Left renal pelvis (tissue), 4 donors: Measurements from ENCODE around the gene RNF168. TPM values are rescaled to one million over a fixed set of nuclear protein-coding genes. Genes with fewer than 3 reads are reported as not detected.
A peak's percentile ranks its signal among the peaks of the same experiment; 100 is the strongest.
"Not testable (repeated sequence)": the region's sequence is repeated elsewhere in the genome, so short reads cannot be mapped to it uniquely, and the experiment has no call there.

ENCODE experiments used
- DNase-seq, 4 donors: peaks; one replicate each; pipeline ENCODE4 v3.0.0-alpha.2; 2013; ENCODE audit warnings: low read depth in 4 of 4, low spot score in 3 of 4
- polyA plus RNA-seq, 4 donors: library from polyadenylated mRNA; unstranded; fragments of 120-200 nt; gene quantifications; one replicate each; pipeline ENCODE4 v1.2.1, GENCODE V29; 2013; ENCODE audit not compliant: insufficient read length in 4 of 4

Gene RNF168
- polyA plus RNA-seq = 10 to 100 TPM; 14.8 to 16.7 (median 15.8) TPM

DNA sequence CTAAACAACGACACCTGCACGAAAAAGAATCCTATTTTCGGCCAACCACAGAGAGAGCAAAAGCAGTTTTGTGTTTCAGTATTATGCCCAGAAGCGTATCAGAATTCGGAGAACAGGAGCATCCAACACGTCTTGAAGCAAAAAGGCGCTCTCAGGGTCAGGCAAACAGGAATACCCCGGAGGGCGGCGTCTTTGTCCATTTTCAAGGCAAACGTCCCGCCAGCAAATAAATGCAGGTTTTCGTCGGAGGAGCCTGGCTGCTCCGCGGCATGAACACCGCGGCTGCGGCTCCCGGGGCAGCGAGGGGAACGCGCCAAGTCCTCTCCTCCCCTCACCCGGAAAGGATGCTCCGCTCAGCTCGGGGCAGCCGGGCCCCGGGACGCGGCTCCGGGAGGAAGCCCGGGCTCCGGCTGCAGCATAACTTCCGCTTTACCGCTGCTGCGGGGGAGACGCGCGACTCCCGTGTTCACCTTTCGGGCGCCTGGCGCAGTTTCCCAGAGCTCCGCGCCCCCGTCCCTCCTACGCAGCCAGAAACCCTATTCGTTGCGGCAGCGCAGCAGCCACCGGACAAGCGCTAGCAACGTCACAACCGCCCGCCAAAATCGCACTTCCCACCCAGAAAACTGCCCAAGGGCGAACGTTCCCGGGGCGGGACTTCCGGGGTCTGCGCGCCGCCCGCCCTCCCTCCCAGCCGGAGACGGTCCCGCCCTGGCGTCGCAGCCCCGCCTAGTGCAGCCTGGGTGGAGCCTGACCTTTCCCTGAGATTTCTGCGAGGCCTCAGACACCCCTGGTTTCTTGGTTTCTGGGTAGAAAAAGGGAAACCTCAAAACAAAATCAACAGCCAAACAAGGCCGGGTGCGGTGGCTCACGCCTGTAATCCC lies at the start of gene RNF168:
Gene RNF168, minus strand, starts transcription at position 573 of the 881 bp plus-strand sequence. CDS start 595 bp downstream, outside the sequence.
- DNase-seq = peak; percentile 87 to 93 (median 90)

DNA sequence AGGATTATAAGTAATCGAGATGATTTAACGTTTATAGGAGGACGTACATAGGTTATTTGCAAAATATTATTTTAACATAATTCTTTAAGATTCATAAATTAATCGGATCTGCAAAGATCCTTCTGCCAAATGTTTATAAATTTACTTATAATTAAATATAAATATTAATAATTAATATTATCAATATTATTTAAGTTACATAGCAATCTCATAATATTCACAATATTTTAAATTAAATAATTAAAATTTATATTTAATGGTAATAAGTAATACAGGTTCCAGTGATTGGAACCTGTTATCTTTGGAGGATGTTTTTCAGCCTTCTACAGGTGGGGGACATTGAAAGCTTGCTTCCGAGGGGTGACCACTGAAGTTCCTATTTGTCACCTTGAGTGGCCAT lies 48.7 kb upstream of the RNF168 start:
- DNase-seq = no peak

DNA sequence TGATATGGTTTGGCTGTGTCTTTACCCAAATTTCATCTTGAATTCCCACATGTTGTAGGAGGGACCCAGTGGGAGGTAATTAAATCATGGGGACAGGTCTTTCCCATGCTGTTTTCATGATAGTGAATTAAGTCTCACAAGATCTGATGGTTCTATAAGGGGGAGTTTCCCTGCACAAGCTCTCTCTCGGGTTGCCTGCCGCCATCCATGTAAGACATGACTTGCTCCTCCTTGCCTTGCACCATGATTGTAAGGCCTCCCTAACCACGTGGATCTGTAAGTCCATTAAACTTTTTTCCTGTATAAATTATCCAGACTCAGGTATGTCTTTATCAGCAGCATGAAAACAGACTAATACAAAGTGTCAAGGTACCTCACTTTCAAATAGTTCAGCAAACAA lies 46.6 kb upstream of the RNF168 start:
- not testable (repeated sequence) for DNase-seq

GRCh38 chr3:196549312-196549711 lies 45.7 kb upstream of the RNF168 start:
- DNase-seq = not testable (repeated sequence)

DNA sequence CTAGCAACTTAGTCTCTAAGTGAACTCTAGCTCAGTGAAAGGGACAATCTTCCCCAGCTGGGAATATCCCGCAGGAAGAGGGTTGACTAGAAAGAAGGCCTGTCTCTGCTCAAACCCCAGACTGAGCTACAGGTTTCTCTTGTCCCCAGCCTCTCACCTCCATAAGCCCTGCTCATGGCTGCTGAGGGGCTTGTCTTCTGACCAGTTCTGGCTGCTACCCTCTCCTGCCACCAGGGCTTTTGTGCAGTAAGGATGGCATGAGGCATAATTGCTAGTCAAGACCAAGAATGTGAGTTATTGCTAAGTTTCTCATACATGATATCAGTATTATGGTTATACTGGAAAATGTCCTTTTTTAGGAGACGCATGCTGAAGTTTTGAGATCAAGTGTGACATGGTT lies 43.5 kb upstream of the RNF168 start:
- DNase-seq = no peak

DNA sequence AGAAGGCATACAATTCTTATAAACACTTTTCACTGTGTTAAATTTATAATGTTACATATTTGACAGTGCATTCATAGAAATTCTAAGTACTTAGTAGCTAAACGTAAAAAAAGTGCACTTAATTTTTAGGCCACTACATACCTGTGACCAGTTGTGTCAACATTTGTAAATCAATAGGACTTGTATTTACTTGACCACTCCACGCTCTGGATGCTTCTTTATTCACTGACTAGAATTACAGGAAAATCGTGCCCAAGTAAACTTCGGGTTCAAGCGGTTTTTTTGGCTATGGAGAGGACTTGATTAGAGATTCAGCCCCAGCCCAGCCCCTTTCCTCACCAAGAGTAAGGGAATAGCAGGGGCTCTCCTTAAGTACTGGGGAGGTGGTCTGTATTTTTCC lies 43.0 kb upstream of the RNF168 start:
- no peak for DNase-seq

- DNase-seq = no peak
These were observed 41.0 kb upstream of the RNF168 start for GRCh38 chr3:196544491-196544992.

GRCh38 chr3:196541684-196542445 lies 38.3 kb upstream of the RNF168 start:
- no peak for DNase-seq

DNA sequence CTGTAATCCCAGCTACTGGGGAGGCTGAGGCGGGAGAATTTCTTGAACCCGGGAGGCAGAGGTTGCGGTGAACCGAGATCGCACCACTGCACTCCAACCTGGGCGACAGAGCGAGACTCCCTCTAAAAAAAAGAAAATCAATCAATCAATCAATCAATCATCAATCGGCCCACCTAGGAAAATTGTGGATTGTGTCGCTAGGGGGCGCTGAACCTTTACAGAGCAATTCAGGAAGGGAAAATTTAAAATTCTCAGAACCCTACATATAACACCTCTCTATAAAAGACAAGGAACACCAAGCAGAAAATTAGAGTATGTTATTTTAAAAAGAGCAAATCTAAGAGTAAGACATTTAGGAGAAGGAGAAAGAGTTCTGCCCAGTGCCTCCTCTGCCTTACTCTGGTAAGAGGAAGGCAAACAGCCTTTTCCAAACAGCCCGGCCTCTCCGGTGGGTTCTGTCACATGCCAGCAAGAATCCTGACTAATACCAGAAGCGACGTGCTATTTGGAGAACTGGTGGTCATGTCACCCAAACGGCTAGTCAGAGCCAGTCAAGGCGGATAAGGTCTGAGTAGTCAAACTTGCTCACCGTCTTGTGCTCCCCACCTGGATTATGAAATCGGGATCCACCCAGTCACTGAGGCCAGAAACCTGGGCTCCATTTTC lies 33.9 kb upstream of the RNF168 start:
- no peak for DNase-seq

DNA sequence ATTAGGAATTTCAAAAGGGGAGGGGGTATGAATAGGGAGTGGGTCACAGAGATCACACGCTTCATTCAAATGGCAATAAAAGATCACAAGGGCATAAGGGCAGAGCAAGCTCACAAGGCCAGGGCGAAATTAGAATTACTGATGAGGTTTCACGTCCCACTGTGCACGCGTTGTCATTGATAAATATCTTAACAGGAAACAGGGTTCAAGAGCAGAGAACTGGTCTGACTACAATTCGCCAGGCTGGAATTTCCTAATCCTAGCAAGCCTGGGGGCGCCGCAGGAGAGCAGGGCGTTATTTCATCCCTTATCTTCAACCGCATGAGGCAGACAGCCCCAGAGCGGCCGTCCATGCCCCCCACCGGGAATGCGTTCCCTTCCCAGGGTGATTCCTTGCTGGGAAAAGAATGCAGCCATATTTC lies 29.7 kb upstream of the RNF168 start:
- no peak for DNase-seq

DNA sequence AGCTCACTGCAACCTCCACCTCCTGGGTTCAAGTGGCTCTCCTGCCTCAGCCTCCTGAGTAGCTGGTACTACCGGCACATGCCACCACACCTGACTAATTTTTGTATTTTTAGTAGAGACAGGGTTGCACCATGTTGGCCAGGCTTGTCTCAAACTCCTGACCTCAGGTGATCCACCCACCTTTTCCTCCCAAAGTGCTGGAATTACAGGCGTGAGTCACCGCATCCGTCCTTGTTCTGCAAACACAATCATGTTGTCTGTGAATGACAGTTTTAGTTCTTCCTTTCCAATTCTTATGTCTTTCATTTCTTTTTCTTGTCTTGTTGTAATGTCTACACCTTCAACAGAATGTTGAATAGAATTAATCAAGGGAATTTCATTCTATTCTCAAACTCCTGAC lies 27.9 kb upstream of the RNF168 start:
- no peak for DNase-seq

DNA sequence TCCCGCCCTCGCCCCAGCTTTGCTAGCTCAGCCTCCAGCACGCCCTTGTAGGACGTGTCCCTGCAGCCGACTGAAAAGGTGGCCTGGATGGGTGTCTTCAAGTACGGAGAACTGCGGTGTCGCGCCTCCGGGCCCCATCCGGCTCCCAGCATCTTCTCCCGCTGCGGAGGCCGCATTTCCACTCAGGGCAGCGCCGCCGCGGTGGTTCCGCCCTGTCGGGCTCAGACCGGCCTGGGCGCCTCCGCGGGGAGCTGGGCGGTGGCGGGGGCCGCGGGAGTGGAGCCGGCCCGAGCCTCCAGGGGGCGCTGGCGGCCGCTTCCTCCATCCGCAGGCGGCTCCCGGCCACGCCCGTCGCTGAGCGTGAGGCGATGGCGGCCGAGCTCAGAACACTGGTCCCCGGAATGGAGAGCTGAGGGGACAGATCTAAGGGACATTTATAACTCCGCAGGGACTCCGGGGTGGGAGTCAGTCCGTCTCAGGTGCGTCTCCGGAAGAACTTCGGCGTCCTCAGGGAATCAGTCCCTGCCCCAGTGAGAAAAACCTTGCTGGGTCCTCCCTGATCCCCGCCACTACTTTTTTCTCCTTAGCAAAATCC lies 25.2 kb upstream of the RNF168 start:
- DNase-seq = peak in 3 of 4 donors; percentile 36 to 55 (median 53)

GRCh38 chr3:196525141-196525540 lies 21.6 kb upstream of the RNF168 start:
- DNase-seq = no peak

GRCh38 chr3:196524527-196524926 lies 21.0 kb upstream of the RNF168 start:
- DNase-seq = no peak

- no peak for DNase-seq
These were observed 20.3 kb upstream of the RNF168 start for GRCh38 chr3:196523841-196524240.

DNA sequence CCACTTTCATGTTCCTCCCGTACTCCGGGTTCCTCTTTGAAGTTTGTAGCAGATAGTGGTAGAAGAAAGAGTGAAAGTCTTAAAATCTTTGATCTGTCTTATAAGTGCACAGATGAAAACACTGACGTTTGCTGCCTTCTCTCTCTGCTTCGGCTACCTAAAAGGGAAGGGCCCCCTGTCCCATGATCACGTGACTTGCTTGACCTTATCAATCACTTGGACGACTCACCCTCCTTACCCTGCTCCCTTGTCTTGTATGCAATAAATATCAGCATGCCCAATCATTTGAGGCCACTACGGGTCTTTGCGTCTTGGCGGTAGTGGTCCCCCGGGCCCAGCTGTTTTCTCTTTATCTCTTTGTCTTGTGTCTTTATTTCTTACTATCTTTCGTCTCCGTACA lies 17.7 kb upstream of the RNF168 start:
- not testable (repeated sequence) for DNase-seq

GRCh38 chr3:196519718-196520082 lies 16.1 kb upstream of the RNF168 start:
- no peak for DNase-seq

DNA sequence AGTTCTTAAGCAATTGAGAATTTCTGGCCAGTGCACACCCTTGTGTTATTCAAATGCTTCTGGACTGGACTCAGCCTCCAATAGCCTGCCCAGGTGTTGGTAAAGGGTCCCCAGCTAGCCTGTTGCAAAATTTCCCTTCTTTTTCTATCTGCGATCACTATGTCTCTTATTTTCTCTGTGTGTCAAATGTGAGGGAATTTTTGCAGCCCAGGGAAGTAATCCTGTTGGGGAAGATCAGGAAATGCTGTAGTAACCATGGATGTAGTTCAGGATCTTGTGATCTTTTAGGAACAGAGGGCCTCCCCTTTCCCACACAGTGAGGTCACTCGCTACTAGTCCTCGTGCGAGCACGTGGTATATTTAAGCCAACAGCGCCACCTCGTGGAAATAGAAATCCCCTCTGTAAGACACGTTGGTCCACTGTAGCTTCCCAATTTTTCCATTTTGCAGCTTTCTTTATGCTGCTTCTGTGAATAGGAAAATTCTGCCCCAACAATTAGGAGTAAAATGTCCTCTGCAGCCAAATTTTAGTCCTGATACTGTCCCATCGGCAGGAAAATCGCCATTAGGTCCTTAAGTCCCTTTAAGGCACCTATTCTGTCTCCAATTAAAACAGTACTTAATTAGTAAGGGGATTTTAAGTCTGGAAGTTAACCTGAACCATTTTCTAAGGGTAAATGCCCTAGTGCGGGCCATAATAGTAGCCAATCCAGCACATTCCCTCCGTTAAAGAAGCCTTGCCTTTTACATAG lies 15.6 kb upstream of the RNF168 start:
- no peak for DNase-seq

GRCh38 chr3:196517919-196518318 lies 14.4 kb upstream of the RNF168 start:
- no peak for DNase-seq
